Caco-2 (cell line): ENCODE data around the gene CEP19. TPM values are rescaled to one million over a fixed set of nuclear protein-coding genes. Genes with fewer than 3 reads are reported as not detected.
"Not testable (repeated sequence)": the region's sequence is repeated elsewhere in the genome, so short reads cannot be mapped to it uniquely, and the experiment has no call there.

Source experiments
- BruUV-seq: library from RNA; stranded (reverse); fragments of 400-500 nt; replicated peaks from 2 replicates; lab custom pipeline; 2021; lab: Mats Ljungman, UMichigan
- CTCF ChIA-PET: fragments of 300-600 bp; sonication (Branson Sonifier 250); formaldehyde crosslinking; loops from one replicate; lab custom pipeline; 2022; ENCODE audit warnings: antibody characterized with exemption; lab: Charles Lee
- POLR2A ChIA-PET: fragments of 300-600 bp; sonication (Branson Sonifier 250); formaldehyde crosslinking; loops from one replicate; lab custom pipeline; 2022; ENCODE audit warnings: antibody characterized with exemption; lab: Charles Lee
- DNase-seq, 2 experiments: peaks; one replicate each; pipeline versions ENCODE4 v3.0.0 to v3.0.0-alpha.2; 2020 to 2022
- H3K27me3 ChIP-seq: replicated peaks from 2 replicates; pipeline ENCODE4 v1.6.0; 2011; ENCODE audit warnings: low read length; ENCODE audit not compliant: control insufficient read depth, insufficient read depth
- H3K36me3 ChIP-seq: 2 replicates; pipeline ENCODE4 v1.5.1; 2011; ENCODE audit warnings: low read length; ENCODE audit not compliant: control insufficient read depth, insufficient read depth
- H3K4me1 ChIP-seq: fragments of 250-450 bp; sonication (Bioruptor Pico); 2 replicates; pipeline ENCODE4 v1.5.1; 2020; ENCODE audit warnings: mild to moderate bottlenecking
- H3K4me3 ChIP-seq: 2 replicates; pipeline ENCODE4 v1.5.1; 2011; ENCODE audit warnings: low read depth, mild to moderate bottlenecking, control low read depth, low read length
- H3K9me3 ChIP-seq: fragments of 250-450 bp; sonication (Bioruptor Pico); 2 replicates; pipeline ENCODE4 v1.5.1; 2020; ENCODE audit warnings: mild to moderate bottlenecking, moderate library complexity
- H3K27ac Mint-ChIP-seq: one replicate; pipeline ENCODE4 v1.8.0; 2022; ENCODE audit warnings: mixed read lengths; ENCODE audit not compliant: unreplicated experiment
- H3K27me3 Mint-ChIP-seq: one replicate; pipeline ENCODE4 v1.8.0; 2022; ENCODE audit warnings: mixed read lengths; ENCODE audit not compliant: insufficient read depth, unreplicated experiment
- H3K36me3 Mint-ChIP-seq: one replicate; pipeline ENCODE4 v1.8.0; 2022; ENCODE audit warnings: mild to moderate bottlenecking, mixed read lengths; ENCODE audit not compliant: insufficient read depth, unreplicated experiment
- H3K4me1 Mint-ChIP-seq: one replicate; pipeline ENCODE4 v1.8.0; 2022; ENCODE audit warnings: low read depth, mixed read lengths; ENCODE audit not compliant: unreplicated experiment
- H3K4me3 Mint-ChIP-seq: one replicate; pipeline ENCODE4 v1.8.0; 2022; ENCODE audit warnings: mild to moderate bottlenecking, moderate library complexity, mixed read lengths; ENCODE audit not compliant: unreplicated experiment
- H3K9me3 Mint-ChIP-seq: one replicate; pipeline ENCODE4 v1.8.0; 2022; ENCODE audit warnings: mixed read lengths; ENCODE audit not compliant: unreplicated experiment
- intact Hi-C: fragments of 100-400 bp; cut with micrococcal nuclease; formaldehyde crosslinking; loops from one replicate; pipeline ENCODE4 v1.10.0; 2022; ENCODE audit not compliant: unreplicated experiment
- total RNA-seq: library from RNA; stranded (reverse); gene quantifications from 2 replicates; pipeline ENCODE4 v1.2.3, GENCODE V29; 2022
- TF ChIP-seq, protein P1 (sequence below), 2 experiments: fragments of 200-600 bp in 1 of 2; IDR thresholded peaks; 1 replicate in 1 of 2; 2 replicates in 1 of 2; pipeline versions ENCODE4 v1.5.1 to v1.8.0; 2011 to 2022; ENCODE audit warnings: antibody characterized with exemption in 1 of 2, control low read depth in 1 of 2, inconsistent platforms in 1 of 2, low read depth in 1 of 2, low read length in 1 of 2, mild to moderate bottlenecking in 1 of 2, moderate library complexity in 1 of 2; ENCODE audit not compliant: insufficient read depth in 1 of 2, severe bottlenecking in 1 of 2, unreplicated experiment in 1 of 2

CEP19 gene
- total RNA-seq, 1 experiment from 2014 or later, result 1.7 TPM

DNA sequence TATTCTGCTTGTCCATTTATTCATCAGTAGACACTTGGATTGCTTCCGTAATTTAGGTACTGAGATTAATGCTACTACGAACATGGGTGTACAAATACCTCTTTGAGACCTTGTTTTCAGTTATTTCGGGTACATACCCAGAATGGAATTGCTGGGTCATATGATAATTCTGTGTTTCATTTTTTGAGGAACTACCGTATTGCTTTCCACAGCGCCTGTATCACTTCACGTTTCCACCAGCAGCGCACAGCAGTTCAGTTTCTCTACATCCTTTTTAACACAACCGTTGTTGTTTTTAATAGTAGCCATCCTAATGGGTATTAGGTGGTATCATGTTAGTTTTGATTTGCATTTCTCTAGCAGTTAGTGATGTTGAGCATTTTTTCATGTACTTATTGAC is 37.1 kb upstream of the CEP19 start:
- Mint-ChIP-seq H3K4me1 (peaks cover 28% of the 10 kb centered on the region), H3K4me3 (no peak overlapping the region), H3K36me3 (peaks cover 27% of the 10 kb centered on the region), H3K27ac (no peak overlapping the region), H3K27me3 (no peaks in the 10 kb centered on the region), H3K9me3 (no peaks in the 10 kb centered on the region)
- ChIA-PET CTCF (no interaction called here), POLR2A (interaction anchor here (1.4 kb wide), 1 partner anchor 9 kb away, joined by 5 read pairs; the partner anchor contains the start of gene PAK2)
- H3K9me3 ChIP-seq, result no peaks in the 10 kb centered on the region
- BruUV-seq, result no TSS peak
- H3K27me3 ChIP-seq, result no peaks in the 10 kb centered on the region
- DNase-seq, result no peak
- no peak overlapping the region for H3K4me3 ChIP-seq
- TF ChIP-seq, protein P1, sequence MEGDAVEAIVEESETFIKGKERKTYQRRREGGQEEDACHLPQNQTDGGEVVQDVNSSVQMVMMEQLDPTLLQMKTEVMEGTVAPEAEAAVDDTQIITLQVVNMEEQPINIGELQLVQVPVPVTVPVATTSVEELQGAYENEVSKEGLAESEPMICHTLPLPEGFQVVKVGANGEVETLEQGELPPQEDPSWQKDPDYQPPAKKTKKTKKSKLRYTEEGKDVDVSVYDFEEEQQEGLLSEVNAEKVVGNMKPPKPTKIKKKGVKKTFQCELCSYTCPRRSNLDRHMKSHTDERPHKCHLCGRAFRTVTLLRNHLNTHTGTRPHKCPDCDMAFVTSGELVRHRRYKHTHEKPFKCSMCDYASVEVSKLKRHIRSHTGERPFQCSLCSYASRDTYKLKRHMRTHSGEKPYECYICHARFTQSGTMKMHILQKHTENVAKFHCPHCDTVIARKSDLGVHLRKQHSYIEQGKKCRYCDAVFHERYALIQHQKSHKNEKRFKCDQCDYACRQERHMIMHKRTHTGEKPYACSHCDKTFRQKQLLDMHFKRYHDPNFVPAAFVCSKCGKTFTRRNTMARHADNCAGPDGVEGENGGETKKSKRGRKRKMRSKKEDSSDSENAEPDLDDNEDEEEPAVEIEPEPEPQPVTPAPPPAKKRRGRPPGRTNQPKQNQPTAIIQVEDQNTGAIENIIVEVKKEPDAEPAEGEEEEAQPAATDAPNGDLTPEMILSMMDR (IDR thresholded peaks at IDR 0.05; ENCODE audit: insufficient read depth in 1 of 2, low read depth in 1 of 2, low read length in 1 of 2, severe bottlenecking in 1 of 2, unreplicated experiment in 1 of 2), result no peak
- peaks cover 23% of the 10 kb centered on the region for H3K4me1 ChIP-seq
- intact Hi-C loops, result no loop called here
- no peaks in the 10 kb centered on the region for H3K36me3 ChIP-seq

DNA sequence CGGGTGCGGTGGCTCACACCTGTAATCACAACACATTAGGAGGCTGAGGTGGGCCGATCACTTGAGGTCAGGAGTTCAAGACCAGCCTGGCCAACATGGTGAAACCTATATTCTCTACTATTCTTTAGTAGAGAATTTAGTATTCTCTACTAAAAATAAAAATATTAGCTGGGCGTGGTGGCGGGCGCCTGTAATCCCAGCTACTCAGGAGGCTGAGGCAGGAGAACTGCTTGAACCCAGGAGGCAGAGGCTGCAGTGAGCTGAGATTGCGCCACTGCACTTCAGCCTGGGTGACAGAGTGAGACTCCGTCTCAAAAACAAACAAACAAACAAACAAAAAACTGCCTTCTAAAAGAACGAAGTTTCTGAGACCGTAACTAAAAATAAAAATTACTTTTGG is 31.5 kb upstream of the CEP19 start:
- H3K27me3 Mint-ChIP-seq, DNase-seq, H3K27me3 ChIP-seq, POLR2A ChIA-PET, H3K36me3 ChIP-seq, BruUV-seq, H3K9me3 Mint-ChIP-seq, H3K4me1 ChIP-seq, H3K4me3 ChIP-seq, H3K27ac Mint-ChIP-seq, intact Hi-C loops, CTCF ChIA-PET, H3K4me3 Mint-ChIP-seq, H3K9me3 ChIP-seq: not testable (repeated sequence)
- peaks cover 20% of the 10 kb centered on the region for H3K36me3 Mint-ChIP-seq
- H3K4me1 Mint-ChIP-seq, result peaks cover 19% of the 10 kb centered on the region

DNA sequence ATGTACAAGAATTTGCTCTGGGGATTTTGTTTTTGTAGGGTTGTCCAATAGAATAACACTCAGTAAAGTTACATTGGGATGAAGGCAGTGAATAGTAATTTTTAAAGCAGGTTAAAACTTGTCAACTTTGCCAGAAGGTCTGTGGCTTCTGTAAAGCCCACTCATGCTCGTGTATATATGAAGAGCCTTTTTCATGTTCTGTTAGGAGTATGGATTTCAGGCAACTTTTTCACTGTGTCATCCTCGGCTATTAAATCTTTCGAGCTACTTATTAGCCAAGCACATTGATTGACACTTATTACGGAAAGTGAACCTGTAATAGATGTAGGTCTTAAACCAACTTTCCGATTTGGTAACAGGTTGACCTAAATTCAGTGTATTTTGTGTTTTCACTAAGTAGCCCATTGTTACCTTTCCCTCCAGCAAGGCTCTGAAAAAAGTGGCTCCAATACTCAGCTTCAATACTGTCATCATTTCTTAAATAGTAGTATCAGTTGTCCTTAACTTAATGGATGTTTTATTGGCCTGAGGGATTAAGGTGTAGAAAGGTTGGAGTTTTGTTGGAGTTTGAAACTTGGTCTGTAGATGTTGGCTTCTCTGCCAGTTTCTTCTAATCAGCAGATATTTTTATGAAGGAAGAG is 29.3 kb upstream of the CEP19 start:
- Mint-ChIP-seq H3K27me3 (no peaks in the 10 kb centered on the region), H3K36me3 (peaks cover 20% of the 10 kb centered on the region), H3K4me3 (peak overlapping the region; percentile 93), H3K27ac (peak overlapping the region; percentile 98), H3K4me1 (peaks cover 14% of the 10 kb centered on the region), H3K9me3 (peaks cover 10% of the 10 kb centered on the region)
- Histone ChIP-seq H3K4me3 (peak overlapping the region; percentile 88), H3K9me3 (no peaks in the 10 kb centered on the region), H3K36me3 (no peaks in the 10 kb centered on the region), H3K27me3 (no peaks in the 10 kb centered on the region; the same call in 1 of the 2 replicates), H3K4me1 (no peaks in the 10 kb centered on the region; the same call in 1 of the 2 replicates)
- TSS peak; percentile 56 for BruUV-seq
- intact Hi-C loops, result no loop called here
- no peak for DNase-seq
- ChIA-PET POLR2A (interaction anchor here (0.5 to 1.0 kb wide), 2 partner anchors 126 to 196 kb away, joined by 4 to 6 read pairs; partner anchors contain the start of gene SENP5), CTCF (no interaction called here)
- TF ChIP-seq, protein P1 (IDR thresholded peaks at IDR 0.05; ENCODE audit: insufficient read depth in 1 of 2, low read depth in 1 of 2, low read length in 1 of 2, severe bottlenecking in 1 of 2, unreplicated experiment in 1 of 2), result no peak
